Panc1 (cell line): ENCODE data around the gene DNAJB8.

Experiments used
- POLR2AphosphoS5 ChIP-seq: IDR thresholded peaks from 2 replicates; pipeline ENCODE4 v1.6.1; 2012; ENCODE audit warnings: mild to moderate bottlenecking, low read depth, low read length, moderate library complexity
- REST ChIP-seq, 2 experiments: IDR thresholded peaks; 2 replicates each; pipeline ENCODE4 v1.6.1; 2011 to 2012; ENCODE audit warnings: low read depth in 2 of 2, control low read depth in 1 of 2, low read length in 1 of 2, mild to moderate bottlenecking in 1 of 2, moderate library complexity in 1 of 2; ENCODE audit not compliant: insufficient read depth in 1 of 2
- TCF7L2 ChIP-seq: IDR thresholded peaks from 2 replicates; pipeline ENCODE4 v1.6.1; 2011; ENCODE audit warnings: mild to moderate bottlenecking, low read depth, low read length, inconsistent platforms
- TF ChIP-seq, protein P1 (sequence below): fragments of 450-650 bp; IDR thresholded peaks from 2 replicates; pipeline ENCODE4 v1.5.1; 2017; ENCODE audit warnings: mild to moderate bottlenecking

DNA sequence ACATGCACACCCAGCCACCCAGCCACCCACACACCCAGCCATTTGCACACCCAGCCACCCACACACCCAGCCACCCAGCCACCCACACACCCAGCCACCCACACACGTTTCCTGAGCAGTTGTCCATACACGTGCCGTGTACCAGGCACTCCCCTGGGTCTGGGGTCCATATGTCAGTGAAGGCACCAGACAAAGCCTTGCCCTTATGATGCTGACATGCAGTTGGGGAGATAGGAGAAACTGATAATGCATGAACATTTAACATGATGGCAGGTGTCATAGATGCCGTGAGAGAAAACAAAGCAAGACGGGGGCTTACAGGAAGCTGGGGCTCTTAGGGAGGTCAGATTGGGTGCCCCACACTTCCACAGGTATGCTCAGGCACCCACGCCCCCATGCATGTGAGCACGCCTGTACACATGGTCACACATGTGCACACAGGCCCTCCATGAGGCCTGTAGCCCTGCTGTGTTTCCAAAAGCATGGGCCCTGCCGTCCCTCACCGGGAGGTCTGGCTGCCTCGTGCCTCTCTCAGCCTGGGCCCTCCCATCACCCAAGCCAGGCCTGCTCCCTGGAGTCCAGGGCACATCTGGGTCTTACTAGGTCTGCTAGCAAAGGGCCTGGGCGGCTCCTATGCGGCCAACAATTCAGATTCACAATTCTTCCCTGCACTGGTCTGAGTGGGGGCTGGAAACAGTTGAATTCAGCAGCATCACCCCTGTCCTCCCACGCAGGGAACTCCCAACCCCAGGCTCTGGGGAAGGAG, 3.6 kb upstream of the DNAJB8 start:
- TF ChIP-seq, protein P1, sequence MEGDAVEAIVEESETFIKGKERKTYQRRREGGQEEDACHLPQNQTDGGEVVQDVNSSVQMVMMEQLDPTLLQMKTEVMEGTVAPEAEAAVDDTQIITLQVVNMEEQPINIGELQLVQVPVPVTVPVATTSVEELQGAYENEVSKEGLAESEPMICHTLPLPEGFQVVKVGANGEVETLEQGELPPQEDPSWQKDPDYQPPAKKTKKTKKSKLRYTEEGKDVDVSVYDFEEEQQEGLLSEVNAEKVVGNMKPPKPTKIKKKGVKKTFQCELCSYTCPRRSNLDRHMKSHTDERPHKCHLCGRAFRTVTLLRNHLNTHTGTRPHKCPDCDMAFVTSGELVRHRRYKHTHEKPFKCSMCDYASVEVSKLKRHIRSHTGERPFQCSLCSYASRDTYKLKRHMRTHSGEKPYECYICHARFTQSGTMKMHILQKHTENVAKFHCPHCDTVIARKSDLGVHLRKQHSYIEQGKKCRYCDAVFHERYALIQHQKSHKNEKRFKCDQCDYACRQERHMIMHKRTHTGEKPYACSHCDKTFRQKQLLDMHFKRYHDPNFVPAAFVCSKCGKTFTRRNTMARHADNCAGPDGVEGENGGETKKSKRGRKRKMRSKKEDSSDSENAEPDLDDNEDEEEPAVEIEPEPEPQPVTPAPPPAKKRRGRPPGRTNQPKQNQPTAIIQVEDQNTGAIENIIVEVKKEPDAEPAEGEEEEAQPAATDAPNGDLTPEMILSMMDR, result no peak
- TF ChIP-seq REST (IDR thresholded peaks at IDR 0.05; ENCODE audit: insufficient read depth in 1 of 2, low read depth in 2 of 2, low read length in 1 of 2), result no peak
- no peak for TF ChIP-seq POLR2AphosphoS5
- TF ChIP-seq TCF7L2, result no peak
